Subcutaneous preadipocyte (primary cell): ENCODE results near the gene SART3. TPM values are rescaled to one million over a fixed set of nuclear protein-coding genes. Genes with fewer than 3 reads are reported as not detected.

Source experiments
- total RNA-seq: library from RNA; depleted of rRNA; stranded (reverse); fragments of >200 nt; gene quantifications from 2 replicates; pipeline ENCODE4 v1.2.3, GENCODE V29; 2012

The SART3 gene, protein sequence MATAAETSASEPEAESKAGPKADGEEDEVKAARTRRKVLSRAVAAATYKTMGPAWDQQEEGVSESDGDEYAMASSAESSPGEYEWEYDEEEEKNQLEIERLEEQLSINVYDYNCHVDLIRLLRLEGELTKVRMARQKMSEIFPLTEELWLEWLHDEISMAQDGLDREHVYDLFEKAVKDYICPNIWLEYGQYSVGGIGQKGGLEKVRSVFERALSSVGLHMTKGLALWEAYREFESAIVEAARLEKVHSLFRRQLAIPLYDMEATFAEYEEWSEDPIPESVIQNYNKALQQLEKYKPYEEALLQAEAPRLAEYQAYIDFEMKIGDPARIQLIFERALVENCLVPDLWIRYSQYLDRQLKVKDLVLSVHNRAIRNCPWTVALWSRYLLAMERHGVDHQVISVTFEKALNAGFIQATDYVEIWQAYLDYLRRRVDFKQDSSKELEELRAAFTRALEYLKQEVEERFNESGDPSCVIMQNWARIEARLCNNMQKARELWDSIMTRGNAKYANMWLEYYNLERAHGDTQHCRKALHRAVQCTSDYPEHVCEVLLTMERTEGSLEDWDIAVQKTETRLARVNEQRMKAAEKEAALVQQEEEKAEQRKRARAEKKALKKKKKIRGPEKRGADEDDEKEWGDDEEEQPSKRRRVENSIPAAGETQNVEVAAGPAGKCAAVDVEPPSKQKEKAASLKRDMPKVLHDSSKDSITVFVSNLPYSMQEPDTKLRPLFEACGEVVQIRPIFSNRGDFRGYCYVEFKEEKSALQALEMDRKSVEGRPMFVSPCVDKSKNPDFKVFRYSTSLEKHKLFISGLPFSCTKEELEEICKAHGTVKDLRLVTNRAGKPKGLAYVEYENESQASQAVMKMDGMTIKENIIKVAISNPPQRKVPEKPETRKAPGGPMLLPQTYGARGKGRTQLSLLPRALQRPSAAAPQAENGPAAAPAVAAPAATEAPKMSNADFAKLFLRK
- total RNA-seq: 39.7 and 55.3 TPM in 2 replicates

GRCh38 chr12:108560752-108561719 lies at the start of gene SART3:
Gene SART3, minus strand, starts transcription at chr12:108561173. Its CDS starts 19 bp downstream, at chr12:108561154.

DNA sequence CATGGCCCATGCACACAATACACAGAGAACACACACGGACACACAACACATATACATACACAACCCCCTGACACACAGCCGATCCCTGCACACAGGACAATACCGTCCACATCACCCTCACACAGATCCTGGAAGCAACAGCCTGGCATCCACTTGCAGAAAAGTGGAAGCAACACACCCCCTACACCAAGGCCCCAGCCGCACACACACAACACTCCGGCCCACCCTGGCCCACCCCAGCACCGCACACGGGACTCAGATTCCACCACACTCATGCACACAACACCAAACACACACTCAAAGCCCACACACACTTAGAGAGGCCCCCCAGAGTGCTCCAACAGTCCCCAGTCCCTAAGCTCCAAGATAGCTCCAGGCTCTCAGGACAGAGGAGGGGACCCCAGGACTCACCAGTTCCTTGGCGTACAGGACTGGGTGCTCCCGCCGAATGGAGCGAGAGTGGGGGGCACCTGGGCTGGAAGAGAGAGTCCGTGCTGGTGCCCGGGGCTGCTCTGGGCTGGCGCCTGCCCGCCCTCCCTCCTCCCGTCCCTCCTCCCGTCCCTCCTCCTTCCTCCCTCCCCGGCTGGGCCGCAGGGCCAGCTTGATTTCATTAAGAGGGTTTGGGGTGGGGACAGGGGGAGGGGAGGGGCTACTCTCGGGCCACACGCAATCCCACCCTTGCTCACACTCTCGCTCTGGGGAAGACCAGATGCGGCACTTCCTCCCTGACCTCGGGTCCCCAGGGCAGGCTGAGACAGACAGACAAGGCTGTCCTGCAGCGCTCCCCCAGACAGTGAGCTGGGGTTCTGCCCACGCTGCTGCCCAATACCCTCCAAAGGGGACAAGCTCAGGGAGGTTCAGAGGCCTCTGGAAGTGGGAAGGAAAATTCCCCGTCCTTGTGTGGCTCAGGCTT lies 36.8 kb upstream of the SART3 start, which contains the start of gene TMEM119:
Gene TMEM119, minus strand, starts transcription at position 526 of the 913 bp plus-strand sequence. CDS start 5,701 bp downstream, outside the sequence.

DNA sequence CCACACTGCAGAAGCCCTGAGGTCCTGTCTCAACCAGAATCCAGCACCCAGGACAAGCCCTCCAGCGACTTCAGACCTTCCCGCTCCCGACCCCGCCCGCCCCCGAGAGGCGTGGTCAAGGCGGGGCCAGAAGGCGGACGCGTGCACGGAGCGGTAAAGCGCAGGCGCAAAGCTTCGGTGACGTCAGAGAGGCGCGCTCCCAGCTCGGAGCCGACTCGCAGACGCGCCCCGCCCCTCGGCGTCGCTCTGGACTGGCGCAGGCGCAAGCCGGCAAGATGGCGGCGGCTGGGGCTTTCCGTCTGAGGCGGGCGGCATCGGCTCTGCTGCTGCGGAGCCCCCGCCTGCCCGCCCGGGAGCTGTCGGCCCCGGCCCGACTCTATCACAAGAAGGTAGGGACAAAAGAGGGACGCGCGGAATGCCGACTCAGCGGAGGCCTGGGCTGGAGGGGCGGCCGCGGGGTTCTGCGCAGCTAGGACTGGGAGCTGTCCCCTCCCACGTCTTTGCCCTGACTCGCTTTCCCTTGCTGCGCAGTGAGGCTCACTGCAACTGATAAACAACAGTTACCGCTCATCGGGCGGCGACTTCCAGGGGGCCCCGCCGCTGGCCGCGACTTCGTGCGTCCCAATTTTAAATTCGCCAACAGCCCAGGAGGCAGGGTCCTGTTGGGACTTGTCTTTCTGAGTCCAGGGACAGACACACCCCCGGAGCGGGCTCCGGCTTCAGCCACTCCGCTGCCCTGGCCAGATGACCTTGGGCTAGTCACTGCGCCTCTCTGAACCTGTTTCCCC lies 1.6 kb upstream of the SART3 start, which contains the start of gene ISCU:
Gene ISCU, plus strand, starts transcription at position 249 of the 788 bp plus-strand sequence. Its CDS starts 27 bp downstream, at position 276.

GRCh38 chr12:108514973-108515814 lies 45.8 kb downstream of the SART3 start, which contains the start of gene FICD:
Gene FICD, plus strand, starts transcription at chr12:108515277. Its CDS starts 1,696 bp downstream, at chr12:108516973.

Other genes starting within 250 kb of the SART3 start
- 7.0 and 9.0 TPM in 2 replicates for gene CMKLR1, start 221.9 kb downstream of the SART3 start, total RNA-seq
- gene FICD, start 45.9 kb downstream of the SART3 start, total RNA-seq: 2.9 and 5.3 TPM in 2 replicates
- 76.2 and 82.3 TPM in 2 replicates for gene ISCU, start 1.4 kb upstream of the SART3 start, total RNA-seq
- gene TMEM119, start 36.9 kb upstream of the SART3 start, total RNA-seq: 143 and 173 TPM in 2 replicates
- 0.73 and 0.98 TPM in 2 replicates for gene SELPLG, start 72.7 kb upstream of the SART3 start, total RNA-seq
- gene CORO1C, start 170.3 kb upstream of the SART3 start, total RNA-seq: 227 and 293 TPM in 2 replicates